ENCODE data around the gene AEBP1. TPM values are rescaled to one million over a fixed set of nuclear protein-coding genes. Genes with fewer than 3 reads are reported as not detected.

Gene AEBP1
- total and polyA plus RNA-seq, 7 donors, result 2.8 to 22.0 (median 7.8) TPM

DNA sequence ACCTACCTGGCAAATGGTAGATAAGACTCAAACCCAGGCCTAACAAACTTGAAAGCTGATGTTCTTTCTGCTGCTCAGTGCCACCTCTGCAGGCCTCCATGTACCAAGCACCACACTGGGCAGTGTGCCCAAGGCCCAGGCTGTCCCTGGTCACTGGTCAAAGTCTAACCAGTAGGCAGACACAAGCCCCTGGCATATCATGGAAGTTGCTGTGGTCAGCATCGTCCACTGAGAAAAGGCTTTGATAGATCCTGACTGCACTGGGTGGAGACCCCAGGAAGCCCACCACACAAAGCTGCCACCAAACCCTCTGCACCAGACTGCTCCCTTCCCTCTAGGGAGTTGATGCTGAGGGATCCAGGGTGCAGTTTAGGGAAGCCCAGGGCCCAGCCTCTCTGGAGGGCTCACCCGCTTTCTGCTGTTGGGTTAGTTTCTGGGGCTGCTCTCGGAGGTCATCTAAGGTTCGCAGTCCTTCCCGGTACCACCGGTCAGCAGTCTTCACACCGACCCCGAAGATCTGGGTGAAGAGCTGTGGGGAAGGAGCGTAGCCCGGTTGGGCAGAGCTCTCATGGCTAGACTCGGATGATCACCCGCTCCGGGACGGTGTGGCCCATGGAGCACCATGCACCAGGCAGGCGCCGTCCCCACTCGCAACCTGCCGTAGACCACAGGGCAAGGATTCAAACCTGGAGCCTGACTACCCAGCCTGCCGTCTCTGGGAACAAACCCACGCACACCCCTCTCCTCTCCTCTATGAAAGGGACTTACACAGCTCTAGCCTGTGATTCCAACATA is 27.8 kb upstream of the AEBP1 start:
- WGBS, 3 donors, result 89 to 97% (median 93%) methylated on average over 20 of the region's 20 CpGs
- Histone ChIP-seq H3K27ac (peak overlapping the region; percentile 36), H3K4me3 (no peak overlapping the region), H3K36me3 (ENCODE audit: insufficient read depth in 1 of 2, low read depth in 1 of 2) (peaks cover 2 to 76% of the 10 kb centered on the region in 2 donors), H3K4me1 (peaks cover 68% of the 10 kb centered on the region), H3K27me3 (ENCODE audit: insufficient read depth in 3 of 3, low read length in 2 of 3) (no peaks in the 10 kb centered on the region), H3K9me3 (no peaks in the 10 kb centered on the region)
- TF ChIP-seq, protein P1, sequence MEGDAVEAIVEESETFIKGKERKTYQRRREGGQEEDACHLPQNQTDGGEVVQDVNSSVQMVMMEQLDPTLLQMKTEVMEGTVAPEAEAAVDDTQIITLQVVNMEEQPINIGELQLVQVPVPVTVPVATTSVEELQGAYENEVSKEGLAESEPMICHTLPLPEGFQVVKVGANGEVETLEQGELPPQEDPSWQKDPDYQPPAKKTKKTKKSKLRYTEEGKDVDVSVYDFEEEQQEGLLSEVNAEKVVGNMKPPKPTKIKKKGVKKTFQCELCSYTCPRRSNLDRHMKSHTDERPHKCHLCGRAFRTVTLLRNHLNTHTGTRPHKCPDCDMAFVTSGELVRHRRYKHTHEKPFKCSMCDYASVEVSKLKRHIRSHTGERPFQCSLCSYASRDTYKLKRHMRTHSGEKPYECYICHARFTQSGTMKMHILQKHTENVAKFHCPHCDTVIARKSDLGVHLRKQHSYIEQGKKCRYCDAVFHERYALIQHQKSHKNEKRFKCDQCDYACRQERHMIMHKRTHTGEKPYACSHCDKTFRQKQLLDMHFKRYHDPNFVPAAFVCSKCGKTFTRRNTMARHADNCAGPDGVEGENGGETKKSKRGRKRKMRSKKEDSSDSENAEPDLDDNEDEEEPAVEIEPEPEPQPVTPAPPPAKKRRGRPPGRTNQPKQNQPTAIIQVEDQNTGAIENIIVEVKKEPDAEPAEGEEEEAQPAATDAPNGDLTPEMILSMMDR (IDR thresholded peaks at IDR 0.05), result no peak
- no peak for ATAC-seq
- intact Hi-C loops (cut with DNase I), result no loop called here
- no peak for DNase-seq

DNA sequence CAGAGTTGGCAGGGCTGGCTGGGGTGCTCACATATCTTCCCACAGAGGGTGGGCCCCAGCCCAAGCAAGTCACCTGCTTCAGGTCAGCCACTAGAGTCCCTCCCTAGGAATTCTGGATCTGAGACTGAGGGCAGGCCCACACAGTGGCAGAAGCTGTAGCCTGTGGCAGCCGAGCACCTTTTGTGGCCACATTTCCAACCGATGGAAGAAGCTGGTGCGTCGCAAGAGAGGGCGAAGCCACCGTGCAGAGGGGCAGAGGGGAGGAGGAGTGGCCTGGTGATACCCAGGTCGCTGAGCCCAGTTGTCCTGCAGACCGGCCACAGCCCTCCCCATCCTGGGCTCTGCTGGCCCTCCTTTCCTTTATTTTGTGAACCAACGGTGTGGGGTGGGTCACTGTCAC is 27.1 kb upstream of the AEBP1 start:
- intact Hi-C loops (cut with DNase I), result no loop called here
- WGBS, 3 donors, result 79 to 90% (median 82%) methylated on average over 9 of the region's 9 CpGs
- Histone ChIP-seq H3K4me1 (peaks cover 63% of the 10 kb centered on the region), H3K27me3 (ENCODE audit: insufficient read depth in 3 of 3, low read length in 2 of 3) (no peaks in the 10 kb centered on the region), H3K4me3 (no peak overlapping the region), H3K27ac (peak overlapping the region; percentile 23), H3K36me3 (ENCODE audit: insufficient read depth in 1 of 2, low read depth in 1 of 2) (peaks cover 2 to 76% of the 10 kb centered on the region in 2 donors), H3K9me3 (no peaks in the 10 kb centered on the region)
- ATAC-seq, result no peak
- TF ChIP-seq, protein P1 (IDR thresholded peaks at IDR 0.05), result no peak
- DNase-seq, result peak; percentile 3 to 29

DNA sequence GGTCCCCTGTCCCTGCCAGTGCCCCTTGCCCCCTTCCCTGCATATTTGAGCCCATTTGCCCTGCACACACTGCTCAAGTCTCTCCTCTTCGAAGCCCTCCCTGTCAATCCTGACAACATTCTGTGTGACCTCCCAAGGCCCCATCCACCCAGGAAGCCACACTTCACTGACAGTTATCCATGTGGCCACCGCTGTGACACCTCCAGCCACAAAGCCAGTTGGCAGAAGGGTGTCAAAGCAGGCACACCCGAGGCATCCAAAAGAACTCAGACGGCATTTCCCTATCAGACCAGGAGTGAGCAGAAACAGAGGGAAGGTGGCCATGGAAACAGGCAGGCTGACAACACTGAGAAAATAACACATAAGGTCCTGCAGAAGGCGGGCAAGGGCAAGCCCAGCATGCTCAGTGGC is 26.5 kb upstream of the AEBP1 start:
- 36 to 48% (median 47%) methylated on average over 5 of the region's 5 CpGs for WGBS, 3 donors
- no peaks in the 10 kb centered on the region for H3K9me3 ChIP-seq
- no peak overlapping the region for H3K4me3 ChIP-seq
- peak in 1 of 2 donors; percentile 25 for DNase-seq
- peaks cover 57% of the 10 kb centered on the region for H3K4me1 ChIP-seq
- no peaks in the 10 kb centered on the region for H3K27me3 ChIP-seq (ENCODE audit: insufficient read depth in 3 of 3, low read length in 2 of 3)
- TF ChIP-seq, protein P1 (IDR thresholded peaks at IDR 0.05), result no peak
- peak overlapping the region; percentile 83 for H3K27ac ChIP-seq
- intact Hi-C loops (cut with DNase I), result no loop called here
- H3K36me3 ChIP-seq (ENCODE audit: insufficient read depth in 1 of 2, low read depth in 1 of 2), result peaks cover 2 to 76% of the 10 kb centered on the region in 2 donors
- no peak for ATAC-seq

DNA sequence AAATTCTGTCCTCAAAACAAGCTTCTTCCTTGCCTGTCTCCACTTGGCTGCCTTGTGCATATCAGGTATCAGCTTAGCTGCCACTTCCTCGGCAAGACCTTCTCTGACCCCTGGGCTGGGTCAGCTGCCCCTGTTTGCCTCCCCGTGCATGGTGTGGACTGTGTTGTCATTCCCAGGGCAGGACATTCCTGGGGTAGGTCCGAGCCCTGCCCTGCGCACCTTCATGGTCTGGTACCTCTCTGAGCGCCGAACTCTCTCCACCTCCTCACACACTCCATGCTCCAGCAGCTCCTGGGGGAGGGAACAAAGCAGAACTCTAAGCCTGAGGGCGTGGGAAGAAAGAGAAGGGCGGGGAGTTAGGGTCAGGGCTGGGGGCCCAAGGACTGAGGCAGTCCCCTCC is 25.6 kb upstream of the AEBP1 start:
- ATAC-seq (peak in 1 of 4 donors; percentile 19), DNase-seq (peak in 1 of 2 donors; percentile 53)
- intact Hi-C loops (cut with DNase I), result no loop called here
- TF ChIP-seq, protein P1 (IDR thresholded peaks at IDR 0.05), result no peak
- WGBS, 3 donors, result 46 to 71% (median 51%) methylated on average over 8 of the region's 8 CpGs
- Histone ChIP-seq H3K4me3 (no peak overlapping the region), H3K27ac (peak overlapping the region; percentile 83), H3K27me3 (ENCODE audit: insufficient read depth in 3 of 3, low read length in 2 of 3) (no peaks in the 10 kb centered on the region), H3K9me3 (no peaks in the 10 kb centered on the region), H3K36me3 (ENCODE audit: insufficient read depth in 1 of 2, low read depth in 1 of 2) (peaks cover 2 to 68% of the 10 kb centered on the region in 2 donors), H3K4me1 (peaks cover 48% of the 10 kb centered on the region)
